Tibial artery (tissue), 4 donors: ENCODE measurements around the gene TMEM127.

ENCODE experiments used
- DNase-seq, 2 donors: peaks; one replicate each; pipeline ENCODE4 v3.0.0-alpha.2; 2019
- H3K27ac ChIP-seq, 2 donors: fragments of 200-600 bp; sonication (generic) in 1 of 2; 1 replicate in 1 of 2; 2 replicates in 1 of 2; pipeline ENCODE4 v1.5.1; 2018 to 2019; ENCODE audit warnings: mild to moderate bottlenecking in 1 of 2
- H3K27me3 ChIP-seq, 2 donors: fragments of 200-600 bp; sonication (generic) in 1 of 2; one replicate each; pipeline versions ENCODE4 v1.5.1 to v1.6.0; 2016 to 2019
- H3K36me3 ChIP-seq, 3 donors: fragments of 200-600 bp; sonication (generic) in 2 of 3; one replicate each; pipeline ENCODE4 v1.5.1; 2016 to 2019; ENCODE audit warnings: mild to moderate bottlenecking in 2 of 3
- H3K4me1 ChIP-seq, 4 donors: fragments of 200-600 bp; sonication (generic) in 2 of 4; 1 replicate in 3 of 4; 2 replicates in 1 of 4; pipeline ENCODE4 v1.5.1; 2016 to 2019
- H3K4me3 ChIP-seq, 2 donors: fragments of 200-600 bp; sonication (generic) in 1 of 2; 1 replicate in 1 of 2; 2 replicates in 1 of 2; pipeline ENCODE4 v1.5.1; 2018 to 2019; ENCODE audit warnings: mild to moderate bottlenecking in 2 of 2
- H3K9me3 ChIP-seq, 3 donors: fragments of 200-600 bp; sonication (generic) in 1 of 3; one replicate each; pipeline ENCODE4 v1.5.1; 2016 to 2019
- intact Hi-C: fragments of 100-400 bp; cut with DNase I; formaldehyde crosslinking; loops from one replicate; pipeline ENCODE4 v1.15.0; 2023; ENCODE audit warnings: low total_unique reads
- TF ChIP-seq, protein P1 (sequence below), 2 experiments: fragments of 200-600 bp in 1 of 2; fragments of 450-650 bp in 1 of 2; IDR thresholded peaks; one replicate each; pipeline ENCODE4 v1.5.1; 2017 to 2019; ENCODE audit warnings: antibody characterized with exemption in 2 of 2, mild to moderate bottlenecking in 1 of 2, moderate library complexity in 1 of 2

The TMEM127 gene

DNA sequence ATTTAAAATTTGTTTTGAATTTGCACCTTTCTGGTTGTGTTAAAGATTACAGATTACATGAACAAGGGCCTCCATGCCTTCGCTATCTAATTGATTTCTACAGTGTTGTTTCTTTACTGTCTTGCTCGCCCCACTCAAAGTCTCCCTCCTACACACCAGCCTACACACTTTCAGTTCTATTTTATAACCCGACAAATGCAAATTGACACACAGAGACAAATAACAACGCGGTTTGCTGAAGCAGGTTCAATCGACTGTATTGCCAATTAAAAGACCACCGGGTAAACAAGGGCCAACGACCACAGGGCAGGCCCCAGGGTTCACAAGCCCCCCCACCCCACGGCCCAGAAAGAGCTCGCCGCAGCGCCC lies 58.0 kb downstream of the TMEM127 start:
- H3K9me3 ChIP-seq: no peaks in the 10 kb centered on the region
- intact Hi-C loops: loop anchor here (5.0 to 10.0 kb wide), 2 partner anchors 60 to 317 kb away; partner anchors contain the start of genes CIAO1 and TMEM127
- peaks cover 0 to 59% (median 44%) of the 10 kb centered on the region in 4 donors for H3K4me1 ChIP-seq
- H3K4me3 ChIP-seq: peak overlapping the region; percentile 86 to 90
- no peaks in the 10 kb centered on the region for H3K27me3 ChIP-seq
- no peak for DNase-seq
- H3K36me3 ChIP-seq: no peaks in the 10 kb centered on the region
- TF ChIP-seq, protein P1, sequence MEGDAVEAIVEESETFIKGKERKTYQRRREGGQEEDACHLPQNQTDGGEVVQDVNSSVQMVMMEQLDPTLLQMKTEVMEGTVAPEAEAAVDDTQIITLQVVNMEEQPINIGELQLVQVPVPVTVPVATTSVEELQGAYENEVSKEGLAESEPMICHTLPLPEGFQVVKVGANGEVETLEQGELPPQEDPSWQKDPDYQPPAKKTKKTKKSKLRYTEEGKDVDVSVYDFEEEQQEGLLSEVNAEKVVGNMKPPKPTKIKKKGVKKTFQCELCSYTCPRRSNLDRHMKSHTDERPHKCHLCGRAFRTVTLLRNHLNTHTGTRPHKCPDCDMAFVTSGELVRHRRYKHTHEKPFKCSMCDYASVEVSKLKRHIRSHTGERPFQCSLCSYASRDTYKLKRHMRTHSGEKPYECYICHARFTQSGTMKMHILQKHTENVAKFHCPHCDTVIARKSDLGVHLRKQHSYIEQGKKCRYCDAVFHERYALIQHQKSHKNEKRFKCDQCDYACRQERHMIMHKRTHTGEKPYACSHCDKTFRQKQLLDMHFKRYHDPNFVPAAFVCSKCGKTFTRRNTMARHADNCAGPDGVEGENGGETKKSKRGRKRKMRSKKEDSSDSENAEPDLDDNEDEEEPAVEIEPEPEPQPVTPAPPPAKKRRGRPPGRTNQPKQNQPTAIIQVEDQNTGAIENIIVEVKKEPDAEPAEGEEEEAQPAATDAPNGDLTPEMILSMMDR (IDR thresholded peaks at IDR 0.05): no peak
- peak overlapping the region; percentile 92 for H3K27ac ChIP-seq

DNA sequence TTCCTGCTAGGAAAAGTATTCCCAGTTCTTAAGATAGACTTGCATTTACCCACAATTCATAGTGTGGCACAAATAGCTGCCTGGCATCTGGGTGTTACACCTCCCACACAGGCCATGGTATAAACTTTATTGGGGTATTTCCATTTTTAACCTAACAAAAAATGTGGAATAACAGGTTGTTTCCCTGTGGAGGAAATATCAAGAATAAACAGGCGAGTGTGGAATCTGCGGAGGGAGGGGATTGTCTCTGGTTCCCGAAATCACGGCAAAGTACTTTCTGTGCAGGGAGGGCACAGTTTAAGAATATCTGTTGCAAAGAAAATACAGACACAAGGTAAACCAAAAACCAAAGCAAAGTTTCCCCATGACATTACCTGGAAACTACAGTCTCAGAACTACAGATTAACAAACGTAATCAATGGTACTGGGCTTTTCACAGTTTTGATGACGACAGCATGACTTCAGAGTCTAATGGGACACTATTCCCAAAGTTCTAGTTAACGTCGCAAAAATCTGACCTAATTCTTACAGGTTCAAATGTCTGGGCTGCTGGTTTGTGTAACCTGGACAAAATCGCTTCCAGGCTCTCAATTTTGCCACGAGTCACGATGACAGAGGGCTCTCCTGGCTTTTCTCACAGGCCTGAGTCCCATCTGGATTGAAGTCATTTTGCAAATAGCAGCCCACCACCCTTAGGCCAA lies 58.6 kb downstream of the TMEM127 start:
- no peak for DNase-seq
- Histone ChIP-seq H3K27me3 (no peaks in the 10 kb centered on the region), H3K4me3 (peak overlapping the region; percentile 86 to 90), H3K9me3 (no peaks in the 10 kb centered on the region), H3K27ac (peak overlapping the region; percentile 92), H3K4me1 (peaks cover 0 to 64% (median 45%) of the 10 kb centered on the region in 4 donors), H3K36me3 (no peaks in the 10 kb centered on the region)
- TF ChIP-seq, protein P1 (IDR thresholded peaks at IDR 0.05): no peak
- intact Hi-C loops: loop anchor here (5.0 to 10.0 kb wide), 2 partner anchors 60 to 318 kb away; partner anchors contain the start of genes CIAO1 and TMEM127

DNA sequence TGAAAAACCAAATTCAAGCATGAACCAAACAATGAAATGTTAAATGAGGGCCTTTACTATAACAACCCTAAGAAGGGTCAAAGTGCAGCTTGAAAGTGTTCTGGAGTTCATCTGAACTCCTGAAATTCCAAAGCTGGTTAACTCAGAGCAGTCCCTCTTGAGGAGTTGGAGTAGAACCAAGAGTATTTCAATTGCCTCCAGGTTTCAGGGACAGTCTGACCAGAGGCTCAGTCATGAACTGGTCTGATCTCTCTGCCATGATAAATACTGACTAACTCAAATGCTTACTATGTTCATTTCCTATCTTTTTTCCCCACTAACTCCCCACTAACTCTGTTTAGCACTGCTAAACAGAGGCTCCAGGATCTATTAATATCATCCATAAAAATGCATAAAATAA lies 59.9 kb downstream of the TMEM127 start:
- TF ChIP-seq, protein P1 (IDR thresholded peaks at IDR 0.05): no peak
- Histone ChIP-seq H3K36me3 (no peaks in the 10 kb centered on the region), H3K27ac (peak overlapping the region; percentile 55), H3K27me3 (no peaks in the 10 kb centered on the region), H3K4me3 (peak overlapping the region in 1 of 2 donors; percentile 10), H3K4me1 (peaks cover 0 to 77% (median 47%) of the 10 kb centered on the region in 4 donors), H3K9me3 (no peaks in the 10 kb centered on the region)
- intact Hi-C loops: loop anchor here (5.0 to 10.0 kb wide), 2 partner anchors 61 to 319 kb away; partner anchors contain the start of genes CIAO1 and TMEM127
- no peak for DNase-seq

DNA sequence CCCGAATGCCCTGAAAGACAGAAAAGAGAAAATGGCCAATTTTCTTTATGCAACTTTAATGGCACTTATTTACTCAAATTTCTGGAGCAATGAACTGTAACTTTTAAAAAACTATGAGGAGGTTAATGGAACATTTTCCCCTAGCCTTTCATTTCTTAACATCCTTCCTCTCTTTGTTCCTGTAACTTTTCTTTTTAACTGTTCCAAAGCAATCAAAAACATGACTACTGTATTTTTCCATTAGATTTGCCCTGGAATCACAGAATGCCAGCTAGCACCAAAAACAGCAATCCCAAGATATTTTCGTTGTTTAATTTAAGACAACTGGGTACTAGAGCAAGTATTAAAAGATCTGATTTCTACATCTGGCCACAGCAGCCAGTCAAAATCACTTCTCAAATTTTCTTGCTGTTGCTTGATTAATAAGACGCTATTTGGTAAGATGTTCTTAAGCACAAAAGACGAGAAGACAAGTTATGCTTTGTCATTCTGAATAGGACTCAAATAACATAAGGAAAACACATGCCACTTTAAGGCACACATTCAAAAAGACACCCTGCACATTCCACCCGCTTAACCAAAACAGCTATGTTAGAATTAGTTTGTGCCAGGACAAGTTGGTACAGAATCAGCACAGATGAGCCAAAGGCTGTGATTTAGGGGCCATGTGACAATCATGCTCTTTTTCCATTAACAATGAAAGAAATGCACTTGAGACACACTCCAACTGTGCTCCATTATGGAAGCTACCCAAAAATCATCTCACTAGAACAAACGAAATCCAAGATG lies 60.8 kb downstream of the TMEM127 start:
- Histone ChIP-seq H3K4me3 (peak overlapping the region in 1 of 2 donors; percentile 16), H3K36me3 (no peaks in the 10 kb centered on the region), H3K27ac (peak overlapping the region; percentile 55), H3K4me1 (peaks cover 0 to 86% (median 50%) of the 10 kb centered on the region in 4 donors), H3K9me3 (no peaks in the 10 kb centered on the region), H3K27me3 (no peaks in the 10 kb centered on the region)
- TF ChIP-seq, protein P1 (IDR thresholded peaks at IDR 0.05): no peak
- DNase-seq: no peak
- intact Hi-C loops: loop anchor here (5.0 to 10.0 kb wide), 2 partner anchors 62 to 320 kb away; partner anchors contain the start of genes CIAO1 and TMEM127

DNA sequence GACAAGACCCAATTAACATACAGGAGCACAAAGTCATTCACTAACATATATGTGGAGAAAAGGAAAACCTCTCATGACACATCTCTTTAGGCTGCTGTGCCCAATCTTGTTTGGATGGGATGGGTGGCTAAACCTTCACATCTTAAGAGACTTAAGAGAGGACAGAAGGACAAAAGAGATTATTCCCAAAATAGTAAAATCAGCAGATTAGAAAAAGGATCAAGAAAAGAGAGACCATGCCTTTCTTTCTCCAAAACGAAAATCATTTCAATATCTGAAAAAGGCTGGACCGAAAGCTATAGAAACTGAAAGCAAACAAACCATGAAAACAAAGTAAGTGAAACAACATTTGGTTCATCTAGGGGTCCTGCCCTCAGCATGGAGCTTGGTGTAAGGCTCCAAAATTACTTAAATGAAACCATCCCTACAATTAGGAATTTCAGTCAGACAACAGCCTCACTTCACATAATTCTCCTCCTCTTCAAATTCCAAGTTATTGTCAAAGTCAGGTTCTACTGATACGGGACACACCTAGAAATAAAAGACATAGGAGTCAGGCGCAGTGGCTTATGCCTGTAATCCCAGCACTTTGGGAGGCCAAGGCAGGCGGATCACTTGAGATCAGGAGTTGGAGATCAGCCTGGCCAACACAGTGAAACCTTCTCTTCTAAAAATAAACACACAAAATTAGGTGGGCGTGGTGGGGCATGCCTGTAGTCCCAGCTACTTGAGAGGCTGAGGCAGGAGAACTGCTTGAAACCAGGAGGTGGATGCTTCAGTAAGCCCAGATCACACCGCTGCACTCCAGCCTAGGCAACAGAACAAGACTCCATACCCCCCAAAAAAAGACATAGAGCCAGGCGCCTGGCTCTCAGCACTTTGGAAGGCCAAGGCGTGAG lies 62.4 kb downstream of the TMEM127 start:
- no peaks in the 10 kb centered on the region for H3K36me3 ChIP-seq
- TF ChIP-seq, protein P1 (IDR thresholded peaks at IDR 0.05): no peak
- intact Hi-C loops: loop anchor here (10.0 kb wide), 1 partner anchor 321 kb away; no protein-coding TSS in a partner anchor
- H3K4me3 ChIP-seq: no peak overlapping the region
- no peak for DNase-seq
- peaks cover 0 to 91% (median 51%) of the 10 kb centered on the region in 4 donors for H3K4me1 ChIP-seq
- H3K9me3 ChIP-seq: no peaks in the 10 kb centered on the region
- peak overlapping the region; percentile 55 for H3K27ac ChIP-seq
- no peaks in the 10 kb centered on the region for H3K27me3 ChIP-seq
